ENCODE data around the gene SPACDR.

SPACDR gene

DNA sequence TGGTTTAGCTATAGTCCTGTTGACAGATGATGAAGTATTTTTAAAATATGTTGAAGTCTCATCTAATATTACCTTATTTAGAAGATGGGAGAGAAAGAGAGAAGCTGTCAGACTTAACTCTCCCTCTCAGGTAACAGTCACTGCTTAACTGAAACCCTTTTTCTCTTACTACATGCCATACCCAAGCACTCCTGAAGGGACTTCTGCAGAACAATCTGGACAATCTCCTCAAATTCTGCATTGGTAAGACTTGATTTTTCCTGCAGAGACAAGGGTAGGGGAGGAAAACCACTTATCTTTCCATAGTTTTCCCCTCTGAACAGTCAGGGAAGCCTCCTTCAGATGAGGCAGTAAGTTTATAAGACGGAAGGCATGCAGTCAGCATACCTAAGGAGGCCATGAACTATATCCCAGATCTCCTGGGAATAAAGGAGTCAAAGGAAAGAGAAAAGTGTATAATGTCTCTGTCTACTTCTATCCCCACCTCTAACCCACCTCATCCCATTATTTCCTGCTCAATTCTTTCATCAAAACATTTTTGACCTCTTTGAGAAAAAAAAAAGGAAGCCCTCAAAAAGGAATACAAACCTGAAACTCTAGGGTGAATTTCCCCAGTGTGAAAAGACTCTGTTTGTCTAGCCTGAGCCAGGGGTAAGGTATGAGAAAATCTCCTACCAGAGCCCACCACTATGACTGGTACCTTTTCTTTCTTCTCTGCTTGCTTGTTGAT is 45.0 kb downstream of the SPACDR start:
- no peak for DNase-seq (ENCODE audit: extremely low spot score)
- POLR2A ChIA-PET = interaction anchor here (0.9 kb wide), 1 partner anchor 9 kb away, joined by 4 read pairs; the partner anchor contains the start of gene ZCWPW1
- TF ChIP-seq, protein P1, sequence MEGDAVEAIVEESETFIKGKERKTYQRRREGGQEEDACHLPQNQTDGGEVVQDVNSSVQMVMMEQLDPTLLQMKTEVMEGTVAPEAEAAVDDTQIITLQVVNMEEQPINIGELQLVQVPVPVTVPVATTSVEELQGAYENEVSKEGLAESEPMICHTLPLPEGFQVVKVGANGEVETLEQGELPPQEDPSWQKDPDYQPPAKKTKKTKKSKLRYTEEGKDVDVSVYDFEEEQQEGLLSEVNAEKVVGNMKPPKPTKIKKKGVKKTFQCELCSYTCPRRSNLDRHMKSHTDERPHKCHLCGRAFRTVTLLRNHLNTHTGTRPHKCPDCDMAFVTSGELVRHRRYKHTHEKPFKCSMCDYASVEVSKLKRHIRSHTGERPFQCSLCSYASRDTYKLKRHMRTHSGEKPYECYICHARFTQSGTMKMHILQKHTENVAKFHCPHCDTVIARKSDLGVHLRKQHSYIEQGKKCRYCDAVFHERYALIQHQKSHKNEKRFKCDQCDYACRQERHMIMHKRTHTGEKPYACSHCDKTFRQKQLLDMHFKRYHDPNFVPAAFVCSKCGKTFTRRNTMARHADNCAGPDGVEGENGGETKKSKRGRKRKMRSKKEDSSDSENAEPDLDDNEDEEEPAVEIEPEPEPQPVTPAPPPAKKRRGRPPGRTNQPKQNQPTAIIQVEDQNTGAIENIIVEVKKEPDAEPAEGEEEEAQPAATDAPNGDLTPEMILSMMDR (IDR thresholded peaks at IDR 0.05; ENCODE audit: control extremely low read depth, extremely low read depth, low read depth, missing control alignments) = no peak
- CTCF ChIA-PET = interaction anchor here (5.5 kb wide), 1 partner anchor 12 kb away, joined by 44 read pairs; no protein-coding TSS in a partner anchor

DNA sequence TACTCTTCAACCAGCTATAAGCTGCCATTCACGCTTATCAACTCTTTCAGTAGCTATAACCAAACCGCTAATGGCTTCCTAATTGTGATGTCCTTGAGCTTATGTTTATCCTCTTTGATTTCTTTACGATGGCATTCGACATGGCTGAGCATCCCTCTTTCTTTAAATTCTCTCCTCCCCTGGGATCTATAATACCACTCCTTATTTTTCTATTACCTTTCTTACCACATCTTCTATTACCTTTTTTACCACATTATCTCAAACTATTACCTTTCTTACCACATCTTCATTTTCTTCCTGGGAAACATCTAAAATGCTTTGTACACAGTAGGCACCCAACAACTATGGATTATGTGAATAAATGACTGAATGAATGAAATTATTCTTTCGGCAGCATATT is 48.6 kb downstream of the SPACDR start:
- POLR2A ChIA-PET = no interaction called here
- TF ChIP-seq, protein P1 (IDR thresholded peaks at IDR 0.05; ENCODE audit: control extremely low read depth, extremely low read depth, low read depth, missing control alignments) = no peak
- CTCF ChIA-PET = interaction anchor here (0.7 to 3.5 kb wide), 5 partner anchors 8 to 281 kb away, joined by 3 to 29 read pairs (median 3); no protein-coding TSS in a partner anchor
- no peak for DNase-seq (ENCODE audit: extremely low spot score)

DNA sequence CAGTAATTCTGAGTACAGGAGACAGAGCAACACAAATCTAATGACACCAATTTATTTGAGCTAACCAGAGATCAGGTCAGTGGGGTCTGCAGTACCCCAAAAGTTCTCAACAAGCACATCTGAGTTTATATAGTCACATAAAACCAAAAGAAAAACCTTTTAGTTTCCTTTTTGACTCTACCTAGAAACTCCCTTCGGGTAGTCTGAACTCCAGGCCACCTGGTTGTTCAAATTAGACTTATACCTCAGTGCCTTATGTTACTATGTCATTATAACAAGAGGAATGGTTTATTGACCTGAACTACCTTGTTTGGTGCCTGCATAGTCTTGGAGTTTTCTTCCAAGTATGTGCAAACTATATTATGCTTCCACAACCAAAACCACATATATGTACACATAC is 50.2 kb downstream of the SPACDR start:
- TF ChIP-seq, protein P1 (IDR thresholded peaks at IDR 0.05; ENCODE audit: control extremely low read depth, extremely low read depth, low read depth, missing control alignments) = no peak
- CTCF ChIA-PET = interaction anchor here (1.0 to 3.5 kb wide), 3 partner anchors 9 to 11 kb away, joined by 5 to 13 read pairs (median 8); no protein-coding TSS in a partner anchor
- peak; percentile 42 for DNase-seq (ENCODE audit: extremely low spot score)
- POLR2A ChIA-PET = interaction anchor here (1.0 kb wide), 1 partner anchor 14 kb away, joined by 3 read pairs; the partner anchor contains the start of gene ZCWPW1

DNA sequence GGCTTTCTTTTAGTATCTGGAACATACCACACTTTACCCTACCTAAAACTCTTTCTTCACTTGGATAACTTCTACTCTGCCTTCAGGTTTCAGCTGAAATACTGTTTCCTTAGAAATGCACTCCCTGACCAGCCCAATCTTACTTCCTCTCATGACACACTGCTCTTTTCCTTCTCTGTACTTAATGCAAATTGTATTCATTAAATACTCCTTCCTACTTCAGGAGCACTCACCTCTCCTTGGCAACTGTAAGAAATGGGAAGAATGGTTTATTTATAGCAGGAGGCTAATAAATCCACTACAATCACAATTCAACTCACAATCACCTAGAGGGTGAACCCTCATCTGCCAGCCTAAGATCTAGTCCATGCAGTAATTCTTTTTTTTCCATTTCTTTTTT is 50.7 kb downstream of the SPACDR start:
- CTCF ChIA-PET = interaction anchor here (1.0 to 3.5 kb wide), 3 partner anchors 9 to 11 kb away, joined by 5 to 13 read pairs (median 8); no protein-coding TSS in a partner anchor
- TF ChIP-seq, protein P1 (IDR thresholded peaks at IDR 0.05; ENCODE audit: control extremely low read depth, extremely low read depth, low read depth, missing control alignments) = no peak
- POLR2A ChIA-PET = no interaction called here
- DNase-seq (ENCODE audit: extremely low spot score) = no peak

DNA sequence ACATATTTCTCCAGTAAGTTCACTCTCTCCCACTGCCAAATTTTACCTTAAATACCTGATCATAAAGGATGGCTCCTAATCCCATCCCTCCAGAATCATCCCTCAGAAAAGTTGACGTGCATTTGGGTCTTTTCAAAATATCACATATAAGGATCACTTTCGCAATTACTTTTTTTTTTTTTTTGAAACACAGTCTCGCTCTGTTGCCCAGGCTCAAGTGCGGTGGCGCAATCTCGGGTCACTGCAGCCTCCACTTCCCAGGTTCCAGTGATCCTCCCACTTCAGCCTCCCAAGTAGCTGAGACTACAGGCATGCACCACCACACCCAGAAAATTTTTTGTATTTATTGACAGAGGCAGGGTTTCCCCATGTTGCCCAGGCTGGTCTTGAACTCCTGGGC is 53.0 kb downstream of the SPACDR start:
- no peak for DNase-seq (ENCODE audit: extremely low spot score)
- TF ChIP-seq, protein P1 (IDR thresholded peaks at IDR 0.05; ENCODE audit: control extremely low read depth, extremely low read depth, low read depth, missing control alignments) = no peak
- CTCF ChIA-PET = interaction anchor here (1.5 kb wide), 1 partner anchor 278 kb away, joined by 4 read pairs; no protein-coding TSS in a partner anchor
- POLR2A ChIA-PET = no interaction called here

DNA sequence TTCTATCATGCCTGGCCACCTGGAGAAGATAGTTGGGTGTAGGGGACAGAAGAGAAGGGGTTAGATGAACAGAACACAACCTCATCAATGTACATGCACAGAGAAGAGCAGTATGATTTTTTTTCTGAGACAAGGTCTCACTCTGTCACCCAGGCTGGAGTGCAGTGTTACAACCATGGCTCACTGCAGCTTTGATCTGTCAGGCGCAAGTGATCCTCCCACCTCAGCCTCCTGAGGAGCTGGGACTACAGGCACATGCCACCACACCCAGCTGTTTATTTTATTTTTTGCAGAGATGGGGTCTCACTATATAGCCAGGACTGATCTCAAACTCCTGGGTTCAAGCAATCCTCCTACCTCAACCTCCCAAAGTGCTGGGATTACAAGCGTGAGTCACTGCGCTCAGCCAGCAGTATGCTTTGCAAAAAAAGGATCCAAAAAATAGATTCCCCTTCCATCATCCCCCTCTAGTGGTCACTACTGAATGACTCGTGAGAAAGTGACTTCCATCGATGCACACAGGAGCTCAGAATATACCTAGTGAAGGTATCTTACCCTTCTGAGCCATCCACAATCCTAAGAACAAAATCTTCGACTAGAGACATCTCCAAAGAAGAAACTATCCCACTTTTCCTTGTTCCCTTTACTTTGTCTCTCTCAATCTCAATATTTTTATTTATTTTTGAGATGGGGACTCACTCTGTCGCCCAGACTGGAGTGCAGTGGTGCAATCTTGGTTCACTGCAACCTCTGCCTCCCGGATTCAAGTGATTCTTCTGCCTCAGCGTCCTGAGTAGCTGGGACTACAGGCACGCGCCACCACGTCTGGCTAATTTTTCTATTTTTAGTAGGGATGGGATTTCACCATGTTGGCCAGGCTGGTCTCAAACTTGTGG is 56.5 kb downstream of the SPACDR start:
- DNase-seq (ENCODE audit: extremely low spot score) = peak; percentile 74
- TF ChIP-seq, protein P1 (IDR thresholded peaks at IDR 0.05; ENCODE audit: control extremely low read depth, extremely low read depth, low read depth, missing control alignments) = peak; percentile 64
- ChIA-PET POLR2A (interaction anchor here (0.6 to 1.0 kb wide), 3 partner anchors 20 to 71 kb away, joined by 3 to 6 read pairs (median 3); no protein-coding TSS in a partner anchor), CTCF (interaction anchor here (0.6 to 4.1 kb wide), 37 partner anchors 9 to 282 kb away, joined by 3 to 44 read pairs (median 6); partner anchors contain the start of genes GPC2, STAG3 and ZCWPW1)

All from GM10248 (cell line).